ENCODE data around the gene ACCS.
A peak's percentile ranks its signal among the peaks of the same experiment; 100 is the strongest.

The ACCS gene

DNA sequence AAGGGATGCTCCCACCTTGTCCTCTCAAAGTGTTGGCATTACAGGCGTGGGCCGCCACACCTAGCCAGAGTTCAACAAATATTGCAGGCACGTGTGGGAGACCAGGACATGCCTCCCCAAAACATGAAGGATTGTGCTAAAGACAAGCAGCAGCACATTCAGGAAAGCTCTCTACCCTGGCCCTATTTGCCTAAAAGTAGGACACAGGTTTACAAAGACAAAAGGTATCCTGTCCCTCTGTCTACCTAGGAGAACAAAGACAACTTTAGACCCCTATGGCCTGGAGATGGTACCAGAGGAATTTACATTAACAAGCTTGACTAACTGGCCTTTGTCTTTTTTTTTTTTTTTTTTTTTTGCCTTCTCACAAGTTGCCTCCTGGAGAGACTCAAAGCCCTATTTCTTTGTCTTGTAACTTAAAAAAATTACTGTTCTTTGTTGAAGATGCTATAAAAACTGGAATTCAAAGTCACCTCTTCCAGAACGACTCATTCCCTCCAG lies 859 bp upstream of the ACCS start:
- H3K36me3 ChIP-seq (replicated peaks in 1 of 2; ENCODE audit: control insufficient read depth in 2 of 2, insufficient read depth in 2 of 2, low read length in 2 of 2), result no peaks in the 10 kb centered on the region
- H3K9me3 ChIP-seq (replicated peaks in 1 of 2; ENCODE audit: control insufficient read depth in 2 of 2, insufficient read depth in 1 of 2, low read depth in 1 of 2, low read length in 2 of 2), result no peaks in the 10 kb centered on the region
- H3K79me1 ChIP-seq (ENCODE audit: low read depth, low read length), result no peaks in the 10 kb centered on the region
- no peak overlapping the region for H3K4ac ChIP-seq (ENCODE audit: low read length)
- DNase-seq (ENCODE audit: low spot score), result peak; percentile 9
- no peak overlapping the region for H4K91ac ChIP-seq (ENCODE audit: low read depth, low read length, poor library complexity)
- H3K14ac ChIP-seq (ENCODE audit: low read length), result no peak overlapping the region
- H2BK15ac ChIP-seq (ENCODE audit: low read length), result no peak overlapping the region
- no peak overlapping the region for H3K4me3 ChIP-seq (ENCODE audit: low read length in 2 of 2)
- H2BK5ac ChIP-seq (ENCODE audit: low read length), result no peak overlapping the region
- H3K27me3 ChIP-seq (ENCODE audit: control insufficient read depth in 3 of 3, insufficient read depth in 3 of 3, low read depth in 1 of 3, low read length in 3 of 3), result peaks cover 0 to 72% (median 0%) of the 10 kb centered on the region in 3 experiments
- H2BK12ac ChIP-seq (ENCODE audit: low read length), result no peak overlapping the region
- no peak overlapping the region for H2AFZ ChIP-seq (ENCODE audit: low read length)
- peaks cover 0 to 10% of the 10 kb centered on the region in 2 donors for H3K4me1 ChIP-seq (ENCODE audit: control insufficient read depth in 2 of 2, insufficient read depth in 1 of 2, low read depth in 1 of 2, low read length in 2 of 2)
- H2BK120ac ChIP-seq (ENCODE audit: low read depth, low read length), result no peak overlapping the region
- no peak overlapping the region for H4K8ac ChIP-seq (ENCODE audit: low read depth, low read length)
- H2AK5ac ChIP-seq (ENCODE audit: low read depth, low read length), result no peak overlapping the region
- no peak overlapping the region for H3K23ac ChIP-seq (ENCODE audit: low read depth, low read length, poor library complexity)
- no peak overlapping the region for H3K18ac ChIP-seq (ENCODE audit: low read length)
- H3K4me2 ChIP-seq (ENCODE audit: insufficient read depth, low read length, poor library complexity, severe bottlenecking), result no peak overlapping the region
- no peak overlapping the region for H3K27ac ChIP-seq (replicated peaks; ENCODE audit: low read length)
- H3K9ac ChIP-seq (ENCODE audit: low read depth, low read length, poor library complexity), result no peak overlapping the region
- no CpG with 5 or more reads among the region's 4 CpGs for WGBS, 2 donors (ENCODE audit: extremely low coverage in 2 of 2, insufficient read length in 2 of 2, insufficient replicate concordance in 1 of 2)

DNA sequence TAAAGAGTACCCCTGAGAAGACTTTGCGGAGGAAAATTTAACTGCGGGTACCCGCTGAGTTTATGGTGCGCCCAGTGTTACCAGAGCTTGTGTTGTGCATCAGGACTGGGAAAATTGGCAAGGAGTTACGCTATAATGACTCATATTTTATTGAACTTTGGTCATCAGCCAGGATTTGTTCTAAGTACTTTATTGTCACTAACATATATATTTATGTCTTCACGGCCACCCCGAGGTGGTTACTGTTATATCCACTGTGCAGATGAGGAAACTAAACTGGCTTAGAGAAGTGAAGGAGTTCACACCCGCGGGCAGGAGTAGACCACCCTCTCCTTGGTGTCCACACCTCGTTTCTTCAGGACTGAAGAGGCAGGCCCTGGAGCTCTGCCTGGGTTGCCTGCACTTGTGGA lies 667 bp downstream of the ACCS start:
- H3K27me3 ChIP-seq (ENCODE audit: control insufficient read depth in 3 of 3, insufficient read depth in 3 of 3, low read depth in 1 of 3, low read length in 3 of 3), result peaks cover 0 to 59% (median 0%) of the 10 kb centered on the region in 3 experiments

DNA sequence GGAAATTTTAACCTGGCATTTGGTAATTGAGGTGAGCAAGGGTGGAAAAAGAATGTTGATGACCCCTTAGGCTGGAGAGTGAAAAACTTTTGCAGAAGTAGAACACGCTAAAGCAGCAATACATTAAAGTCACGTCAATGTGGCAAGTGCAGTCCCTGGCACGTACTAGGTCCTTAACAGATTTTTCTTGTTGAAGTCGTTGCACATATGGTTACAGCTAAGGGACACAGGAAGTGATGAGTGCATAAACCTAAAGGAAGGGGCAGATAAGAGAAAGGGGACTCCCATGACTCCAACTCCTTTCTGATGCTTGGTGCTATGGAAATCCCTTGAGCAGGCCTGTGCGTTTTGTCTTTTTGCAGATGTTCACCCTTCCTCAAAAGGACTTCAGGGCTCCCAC lies 1.2 kb downstream of the ACCS start:
- Histone ChIP-seq H3K79me1 (ENCODE audit: low read depth, low read length) (no peaks in the 10 kb centered on the region), H3K9me3 (replicated peaks in 1 of 2; ENCODE audit: control insufficient read depth in 2 of 2, insufficient read depth in 1 of 2, low read depth in 1 of 2, low read length in 2 of 2) (no peaks in the 10 kb centered on the region), H2BK120ac (ENCODE audit: low read depth, low read length) (no peak overlapping the region), H2AFZ (ENCODE audit: low read length) (no peak overlapping the region), H2BK15ac (ENCODE audit: low read length) (no peak overlapping the region), H3K9ac (ENCODE audit: low read depth, low read length, poor library complexity) (no peak overlapping the region), H3K4ac (ENCODE audit: low read length) (no peak overlapping the region), H3K23ac (ENCODE audit: low read depth, low read length, poor library complexity) (no peak overlapping the region), H2BK12ac (ENCODE audit: low read length) (no peak overlapping the region), H3K4me2 (ENCODE audit: insufficient read depth, low read length, poor library complexity, severe bottlenecking) (no peak overlapping the region), H2BK5ac (ENCODE audit: low read length) (no peak overlapping the region), H4K8ac (ENCODE audit: low read depth, low read length) (no peak overlapping the region), H3K14ac (ENCODE audit: low read length) (no peak overlapping the region), H3K36me3 (replicated peaks in 1 of 2; ENCODE audit: control insufficient read depth in 2 of 2, insufficient read depth in 2 of 2, low read length in 2 of 2) (no peaks in the 10 kb centered on the region), H4K91ac (ENCODE audit: low read depth, low read length, poor library complexity) (no peak overlapping the region), H3K18ac (ENCODE audit: low read length) (no peak overlapping the region), H3K27me3 (ENCODE audit: control insufficient read depth in 3 of 3, insufficient read depth in 3 of 3, low read depth in 1 of 3, low read length in 3 of 3) (peaks cover 0 to 55% (median 0%) of the 10 kb centered on the region in 3 experiments), H3K4me1 (ENCODE audit: control insufficient read depth in 2 of 2, insufficient read depth in 1 of 2, low read depth in 1 of 2, low read length in 2 of 2) (peaks cover 0 to 10% of the 10 kb centered on the region in 2 donors), H2AK5ac (ENCODE audit: low read depth, low read length) (no peak overlapping the region), H3K27ac (replicated peaks; ENCODE audit: low read length) (no peak overlapping the region), H3K4me3 (ENCODE audit: low read length in 2 of 2) (no peak overlapping the region)
- no peak for DNase-seq (ENCODE audit: low spot score)
- no CpG with 5 or more reads among the region's 5 CpGs for WGBS, 2 donors (ENCODE audit: extremely low coverage in 2 of 2, insufficient read length in 2 of 2, insufficient replicate concordance in 1 of 2)

More for the DNA sequence above, 667 bp downstream of the ACCS start:
- peak overlapping the region; percentile 68 for H2AFZ ChIP-seq (ENCODE audit: low read length)
- no peaks in the 10 kb centered on the region for H3K79me1 ChIP-seq (ENCODE audit: low read depth, low read length)
- H2BK120ac ChIP-seq (ENCODE audit: low read depth, low read length), result no peak overlapping the region
- H3K9me3 ChIP-seq (replicated peaks in 1 of 2; ENCODE audit: control insufficient read depth in 2 of 2, insufficient read depth in 1 of 2, low read depth in 1 of 2, low read length in 2 of 2), result no peaks in the 10 kb centered on the region
- H3K27ac ChIP-seq (replicated peaks; ENCODE audit: low read length), result no peak overlapping the region
- H3K14ac ChIP-seq (ENCODE audit: low read length), result no peak overlapping the region
- H2BK12ac ChIP-seq (ENCODE audit: low read length), result no peak overlapping the region
- H3K23ac ChIP-seq (ENCODE audit: low read depth, low read length, poor library complexity), result no peak overlapping the region
- no peak overlapping the region for H4K91ac ChIP-seq (ENCODE audit: low read depth, low read length, poor library complexity)
- H2BK15ac ChIP-seq (ENCODE audit: low read length), result no peak overlapping the region
- no peak overlapping the region for H2AK5ac ChIP-seq (ENCODE audit: low read depth, low read length)
- WGBS, 2 donors (ENCODE audit: extremely low coverage in 2 of 2, insufficient read length in 2 of 2, insufficient replicate concordance in 1 of 2), result no CpG with 5 or more reads among the region's 10 CpGs
- H3K9ac ChIP-seq (ENCODE audit: low read depth, low read length, poor library complexity), result no peak overlapping the region
- H3K36me3 ChIP-seq (replicated peaks in 1 of 2; ENCODE audit: control insufficient read depth in 2 of 2, insufficient read depth in 2 of 2, low read length in 2 of 2), result no peaks in the 10 kb centered on the region
- peak overlapping the region; percentile 65 for H3K4me2 ChIP-seq (ENCODE audit: insufficient read depth, low read length, poor library complexity, severe bottlenecking)
- H2BK5ac ChIP-seq (ENCODE audit: low read length), result peak overlapping the region; percentile 49
- peak overlapping the region in 1 of 2 donors; percentile 80 for H3K4me3 ChIP-seq (ENCODE audit: low read length in 2 of 2)
- H3K18ac ChIP-seq (ENCODE audit: low read length), result peak overlapping the region; percentile 98
- H3K4me1 ChIP-seq (ENCODE audit: control insufficient read depth in 2 of 2, insufficient read depth in 1 of 2, low read depth in 1 of 2, low read length in 2 of 2), result peaks cover 0 to 10% of the 10 kb centered on the region in 2 donors
- no peak overlapping the region for H3K4ac ChIP-seq (ENCODE audit: low read length)
- H4K8ac ChIP-seq (ENCODE audit: low read depth, low read length), result no peak overlapping the region
- no peak for DNase-seq (ENCODE audit: low spot score)

DNA sequence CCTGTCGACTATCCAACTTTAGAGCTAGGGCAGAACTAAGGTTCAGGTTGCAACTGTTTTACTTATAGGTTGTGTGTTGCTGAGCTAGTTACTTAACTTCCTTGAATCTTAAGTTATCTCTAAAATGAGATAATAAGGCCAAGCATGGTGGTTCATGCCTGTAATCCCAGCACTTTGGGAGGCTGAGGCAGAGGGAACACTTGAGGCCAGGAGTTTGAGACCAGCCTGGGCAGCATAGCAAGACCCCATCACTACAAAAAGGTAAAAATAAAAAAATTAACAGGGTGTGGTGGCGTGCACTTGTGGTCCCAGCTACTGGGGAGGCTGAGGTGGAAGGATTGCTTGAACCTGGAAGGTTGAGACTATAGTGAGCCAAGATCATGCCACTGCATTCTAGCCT lies 2.1 kb downstream of the ACCS start:
- H2AFZ ChIP-seq (ENCODE audit: low read length), result no peak overlapping the region
- no peak overlapping the region for H3K27ac ChIP-seq (replicated peaks; ENCODE audit: low read length)
- H3K9ac ChIP-seq (ENCODE audit: low read depth, low read length, poor library complexity), result no peak overlapping the region
- WGBS, 2 donors (ENCODE audit: extremely low coverage in 2 of 2, insufficient read length in 2 of 2, insufficient replicate concordance in 1 of 2), result no CpG with 5 or more reads among the region's 2 CpGs
- no peaks in the 10 kb centered on the region for H3K9me3 ChIP-seq (replicated peaks in 1 of 2; ENCODE audit: control insufficient read depth in 2 of 2, insufficient read depth in 1 of 2, low read depth in 1 of 2, low read length in 2 of 2)
- H3K23ac ChIP-seq (ENCODE audit: low read depth, low read length, poor library complexity), result no peak overlapping the region
- no peak overlapping the region for H3K14ac ChIP-seq (ENCODE audit: low read length)
- H3K36me3 ChIP-seq (replicated peaks in 1 of 2; ENCODE audit: control insufficient read depth in 2 of 2, insufficient read depth in 2 of 2, low read length in 2 of 2), result no peaks in the 10 kb centered on the region
- H3K79me1 ChIP-seq (ENCODE audit: low read depth, low read length), result no peaks in the 10 kb centered on the region
- H3K4me3 ChIP-seq (ENCODE audit: low read length in 2 of 2), result no peak overlapping the region
- H4K91ac ChIP-seq (ENCODE audit: low read depth, low read length, poor library complexity), result no peak overlapping the region
- no peak overlapping the region for H3K4me2 ChIP-seq (ENCODE audit: insufficient read depth, low read length, poor library complexity, severe bottlenecking)
- no peak overlapping the region for H3K4ac ChIP-seq (ENCODE audit: low read length)
- no peak overlapping the region for H2BK5ac ChIP-seq (ENCODE audit: low read length)
- H2BK120ac ChIP-seq (ENCODE audit: low read depth, low read length), result no peak overlapping the region
- H4K8ac ChIP-seq (ENCODE audit: low read depth, low read length), result no peak overlapping the region
- no peak overlapping the region for H2BK12ac ChIP-seq (ENCODE audit: low read length)
- peaks cover 0 to 10% of the 10 kb centered on the region in 2 donors for H3K4me1 ChIP-seq (ENCODE audit: control insufficient read depth in 2 of 2, insufficient read depth in 1 of 2, low read depth in 1 of 2, low read length in 2 of 2)
- no peak overlapping the region for H2AK5ac ChIP-seq (ENCODE audit: low read depth, low read length)
- H3K27me3 ChIP-seq (ENCODE audit: control insufficient read depth in 3 of 3, insufficient read depth in 3 of 3, low read depth in 1 of 3, low read length in 3 of 3), result peaks cover 0 to 48% (median 0%) of the 10 kb centered on the region in 3 experiments
- no peak for DNase-seq (ENCODE audit: low spot score)
- H2BK15ac ChIP-seq (ENCODE audit: low read length), result no peak overlapping the region
- no peak overlapping the region for H3K18ac ChIP-seq (ENCODE audit: low read length)

Measured in neuronal stem cell (in vitro differentiated cells).